ENCODE results near the gene IL17D. TPM values are rescaled to one million over a fixed set of nuclear protein-coding genes. Genes with fewer than 3 reads are reported as not detected.

IL17D gene
- total RNA-seq, 1 donor from 2014 or later, result 8.6 TPM

- no peak for TF ChIP-seq CTCF (IDR thresholded peaks at IDR 0.05)
- H3K27me3 Mint-ChIP-seq (ENCODE audit: unreplicated experiment), result no peaks in the 10 kb centered on the region
- no peak for DNase-seq (ENCODE audit: extremely low spot score, unreplicated experiment)
- H3K4me1 Mint-ChIP-seq (ENCODE audit: unreplicated experiment), result peaks cover 1% of the 10 kb centered on the region
- no peaks in the 10 kb centered on the region for H3K9me3 Mint-ChIP-seq (ENCODE audit: unreplicated experiment)
- H3K27ac Mint-ChIP-seq (ENCODE audit: unreplicated experiment), result no peak overlapping the region
- peaks cover 8% of the 10 kb centered on the region for H3K36me3 Mint-ChIP-seq (ENCODE audit: unreplicated experiment)
- H3K4me3 Mint-ChIP-seq (ENCODE audit: unreplicated experiment), result no peak overlapping the region
Observed at GRCh38 chr13:20667857-20668437, 35.6 kb upstream of the IL17D start.

- Mint-ChIP-seq H3K27ac (ENCODE audit: unreplicated experiment) (no peak overlapping the region), H3K4me1 (ENCODE audit: unreplicated experiment) (peaks cover 1% of the 10 kb centered on the region), H3K27me3 (ENCODE audit: unreplicated experiment) (no peaks in the 10 kb centered on the region), H3K36me3 (ENCODE audit: unreplicated experiment) (peaks cover 14% of the 10 kb centered on the region), H3K4me3 (ENCODE audit: unreplicated experiment) (no peak overlapping the region), H3K9me3 (ENCODE audit: unreplicated experiment) (no peaks in the 10 kb centered on the region)
- DNase-seq (ENCODE audit: extremely low spot score, unreplicated experiment), result no peak
- no peak for TF ChIP-seq CTCF (IDR thresholded peaks at IDR 0.05)
Observed at GRCh38 chr13:20669162-20669561, 34.3 kb upstream of the IL17D start.

GRCh38 chr13:20671789-20672188, 31.7 kb upstream of the IL17D start:
- Mint-ChIP-seq H3K27ac (ENCODE audit: unreplicated experiment) (no peak overlapping the region), H3K27me3 (ENCODE audit: unreplicated experiment) (no peaks in the 10 kb centered on the region), H3K4me1 (ENCODE audit: unreplicated experiment) (no peaks in the 10 kb centered on the region), H3K9me3 (ENCODE audit: unreplicated experiment) (no peaks in the 10 kb centered on the region), H3K4me3 (ENCODE audit: unreplicated experiment) (no peak overlapping the region), H3K36me3 (ENCODE audit: unreplicated experiment) (peaks cover 11% of the 10 kb centered on the region)
- no peak for TF ChIP-seq CTCF (IDR thresholded peaks at IDR 0.05)
- DNase-seq (ENCODE audit: extremely low spot score, unreplicated experiment), result no peak

DNA sequence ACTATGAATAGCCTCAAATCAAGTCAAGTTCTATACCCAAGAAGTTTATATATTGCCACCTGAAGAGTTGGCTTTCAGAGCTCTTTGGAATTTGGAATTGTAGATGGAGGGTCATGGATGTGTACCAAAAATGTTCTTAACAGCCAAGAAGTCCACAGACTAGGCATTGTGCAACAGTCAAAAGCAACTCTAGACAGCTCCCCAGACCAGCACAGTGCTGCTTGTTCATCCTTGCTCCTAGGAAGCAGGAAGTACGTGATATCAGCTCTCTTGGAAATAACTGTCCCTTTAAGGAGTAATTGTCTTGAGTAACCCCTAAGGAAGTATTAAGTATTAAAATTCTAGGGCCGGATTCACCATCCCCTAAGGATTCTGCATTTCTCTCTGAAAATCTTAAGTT, 30.7 kb upstream of the IL17D start:
- Mint-ChIP-seq H3K27ac (ENCODE audit: unreplicated experiment) (no peak overlapping the region), H3K36me3 (ENCODE audit: unreplicated experiment) (peaks cover 11% of the 10 kb centered on the region), H3K4me1 (ENCODE audit: unreplicated experiment) (no peaks in the 10 kb centered on the region), H3K27me3 (ENCODE audit: unreplicated experiment) (no peaks in the 10 kb centered on the region), H3K4me3 (ENCODE audit: unreplicated experiment) (no peak overlapping the region), H3K9me3 (ENCODE audit: unreplicated experiment) (no peaks in the 10 kb centered on the region)
- DNase-seq (ENCODE audit: extremely low spot score, unreplicated experiment), result no peak
- no peak for TF ChIP-seq CTCF (IDR thresholded peaks at IDR 0.05)

DNA sequence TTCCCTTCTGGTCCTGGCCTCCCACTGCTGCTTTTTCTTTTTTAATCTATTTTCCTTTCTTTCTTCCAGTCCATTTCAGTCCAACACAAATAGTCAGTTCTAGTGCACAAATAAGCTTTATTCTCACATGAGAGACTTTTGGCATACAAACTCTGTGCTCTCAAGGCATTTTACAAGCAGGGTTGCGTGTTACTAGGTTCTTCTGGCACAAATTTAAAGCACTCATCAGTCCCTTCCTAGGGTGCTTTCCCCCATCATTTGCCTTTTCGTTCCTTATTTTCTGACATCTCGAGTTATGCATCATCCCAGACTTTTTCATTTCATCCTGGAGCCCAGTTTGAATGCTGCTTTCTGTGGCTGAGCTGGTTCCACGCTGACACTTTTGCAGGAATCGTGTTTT, 29.8 kb upstream of the IL17D start:
- no peak for DNase-seq (ENCODE audit: extremely low spot score, unreplicated experiment)
- no peaks in the 10 kb centered on the region for H3K27me3 Mint-ChIP-seq (ENCODE audit: unreplicated experiment)
- TF ChIP-seq CTCF (IDR thresholded peaks at IDR 0.05), result no peak

More for the DNA sequence above, 29.8 kb upstream of the IL17D start:
- Mint-ChIP-seq H3K4me1 (ENCODE audit: unreplicated experiment) (no peaks in the 10 kb centered on the region), H3K9me3 (ENCODE audit: unreplicated experiment) (no peaks in the 10 kb centered on the region), H3K4me3 (ENCODE audit: unreplicated experiment) (no peak overlapping the region), H3K36me3 (ENCODE audit: unreplicated experiment) (peaks cover 11% of the 10 kb centered on the region), H3K27ac (ENCODE audit: unreplicated experiment) (no peak overlapping the region)
